CD4-positive, alpha-beta T cell (primary cell): ENCODE results near the gene MST1. TPM values are rescaled to one million over a fixed set of nuclear protein-coding genes. Genes with fewer than 3 reads are reported as not detected.

Experiments used
- ATAC-seq: fragments of 200-7000 bp; cut with Tn5 transposase; one replicate; pipeline ENCODE4 v1.10.0; 2022; ENCODE audit warnings: mild to moderate bottlenecking; ENCODE audit not compliant: poor library complexity
- CTCF ChIA-PET: fragments of 350-600 bp; sonication (Branson Sonifier 250); formaldehyde crosslinking; loops from one replicate; lab custom pipeline; 2021; ENCODE audit warnings: antibody characterized with exemption, inconsistent platforms; lab: Charles Lee
- POLR2A ChIA-PET: fragments of 350-600 bp; sonication (Branson Sonifier 250); formaldehyde crosslinking; loops from one replicate; lab custom pipeline; 2021; ENCODE audit warnings: antibody characterized with exemption, inconsistent platforms; lab: Charles Lee
- DNase-seq, 14 experiments: peaks; one replicate each; pipeline ENCODE4 v3.0.0-alpha.2; 2013 to 2020; ENCODE audit warnings: mixed read lengths in 2 of 14
- H3K27ac ChIP-seq, 2 donors: one replicate each; pipeline versions ENCODE4 v1.5.1 to v1.7.0; 2013; ENCODE audit warnings: low read length in 2 of 2, low read depth in 1 of 2, mild to moderate bottlenecking in 1 of 2
- H3K27me3 ChIP-seq, 2 experiments: 1 replicate in 1 of 2; 2 replicates in 1 of 2; pipeline versions ENCODE4 v1.6.1 to v1.7.0; 2013; ENCODE audit warnings: low read length in 2 of 2, control low read depth in 1 of 2, mild to moderate bottlenecking in 1 of 2, moderate library complexity in 1 of 2; ENCODE audit not compliant: insufficient read depth in 2 of 2, control insufficient read depth in 1 of 2
- H3K36me3 ChIP-seq: one replicate; pipeline ENCODE4 v1.6.1; 2013; ENCODE audit warnings: low read length, control low read depth; ENCODE audit not compliant: insufficient read depth
- H3K4me1 ChIP-seq: one replicate; pipeline ENCODE4 v1.6.1; 2013; ENCODE audit warnings: low read length, control low read depth; ENCODE audit not compliant: insufficient read depth
- H3K4me3 ChIP-seq: one replicate; pipeline ENCODE4 v1.5.1; 2013; ENCODE audit warnings: mild to moderate bottlenecking, low read length, moderate library complexity
- H3K9me3 ChIP-seq, 2 experiments: 1 replicate in 1 of 2; 2 replicates in 1 of 2; pipeline versions ENCODE4 v1.6.1 to v1.7.0; 2013; ENCODE audit warnings: low read length in 2 of 2, mild to moderate bottlenecking in 2 of 2, control low read depth in 1 of 2, moderate library complexity in 1 of 2; ENCODE audit not compliant: control insufficient read depth in 1 of 2, insufficient read depth in 1 of 2
- H3K27ac Mint-ChIP-seq: one replicate; pipeline ENCODE4 v1.8.0; 2020; ENCODE audit warnings: mixed read lengths
- H3K27me3 Mint-ChIP-seq: one replicate; pipeline ENCODE4 v1.8.0; 2021; ENCODE audit warnings: mixed read lengths
- H3K36me3 Mint-ChIP-seq: one replicate; pipeline ENCODE4 v1.8.0; 2021; ENCODE audit warnings: low read depth, mixed read lengths
- H3K4me1 Mint-ChIP-seq: one replicate; pipeline ENCODE4 v1.8.0; 2021; ENCODE audit warnings: low read depth, mixed read lengths
- H3K4me3 Mint-ChIP-seq: one replicate; pipeline ENCODE4 v1.8.0; 2020; ENCODE audit warnings: mild to moderate bottlenecking, mixed read lengths
- H3K9me3 Mint-ChIP-seq: one replicate; pipeline ENCODE4 v1.8.0; 2020; ENCODE audit warnings: mixed read lengths
- intact Hi-C, 2 experiments: fragments of 100-400 bp; cut with DNase I in 1 of 2; cut with micrococcal nuclease in 1 of 2; formaldehyde crosslinking; loops; one replicate each; pipeline versions ENCODE4 v1.15.1 to v1.9.0; 2023 to 2025; cut with DNase I, micrococcal nuclease
- total RNA-seq, 174 experiments: library from RNA in 2 of 174; stranded (reverse) in 2 of 174; gene quantifications; one replicate each; pipeline ENCODE4 v1.2.3 and lab custom pipeline; 2021 to 2026
- TF ChIP-seq, protein P1 (sequence below): fragments of 200-600 bp; IDR thresholded peaks from one replicate; pipeline ENCODE4 v1.8.0; 2022; ENCODE audit warnings: antibody characterized with exemption, mild to moderate bottlenecking

MST1 gene
- total RNA-seq, 2 experiments from 2014 or later = 7.8 TPM

DNA sequence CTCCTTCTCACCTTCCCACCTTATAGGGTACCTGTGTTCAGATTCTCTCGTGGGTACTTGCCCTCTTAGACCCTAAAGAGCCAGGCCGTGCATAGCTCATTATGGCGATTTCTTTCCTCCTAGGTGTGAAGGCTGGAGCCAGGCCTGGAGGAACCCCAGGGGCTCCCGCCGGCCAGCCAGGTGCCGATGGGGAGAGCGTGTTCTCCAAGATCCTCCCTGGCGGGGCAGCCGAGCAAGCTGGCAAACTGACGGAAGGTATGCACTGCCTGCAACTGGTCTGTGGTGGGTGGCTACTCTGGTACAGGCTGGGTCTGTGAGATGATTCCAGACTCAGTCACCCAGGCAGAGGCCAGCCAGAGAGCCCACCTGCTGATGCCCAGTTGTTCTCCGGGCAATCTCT lies 25.0 kb downstream of the MST1 start:
- POLR2A ChIA-PET = no interaction called here
- Mint-ChIP-seq H3K4me3 (no peak overlapping the region), H3K27ac (no peak overlapping the region), H3K9me3 (no peaks in the 10 kb centered on the region), H3K36me3 (no peaks in the 10 kb centered on the region), H3K27me3 (no peaks in the 10 kb centered on the region), H3K4me1 (no peaks in the 10 kb centered on the region)
- H3K9me3 ChIP-seq = no peaks in the 10 kb centered on the region
- ATAC-seq = no peak
- H3K27ac ChIP-seq = no peak overlapping the region
- TF ChIP-seq, protein P1, sequence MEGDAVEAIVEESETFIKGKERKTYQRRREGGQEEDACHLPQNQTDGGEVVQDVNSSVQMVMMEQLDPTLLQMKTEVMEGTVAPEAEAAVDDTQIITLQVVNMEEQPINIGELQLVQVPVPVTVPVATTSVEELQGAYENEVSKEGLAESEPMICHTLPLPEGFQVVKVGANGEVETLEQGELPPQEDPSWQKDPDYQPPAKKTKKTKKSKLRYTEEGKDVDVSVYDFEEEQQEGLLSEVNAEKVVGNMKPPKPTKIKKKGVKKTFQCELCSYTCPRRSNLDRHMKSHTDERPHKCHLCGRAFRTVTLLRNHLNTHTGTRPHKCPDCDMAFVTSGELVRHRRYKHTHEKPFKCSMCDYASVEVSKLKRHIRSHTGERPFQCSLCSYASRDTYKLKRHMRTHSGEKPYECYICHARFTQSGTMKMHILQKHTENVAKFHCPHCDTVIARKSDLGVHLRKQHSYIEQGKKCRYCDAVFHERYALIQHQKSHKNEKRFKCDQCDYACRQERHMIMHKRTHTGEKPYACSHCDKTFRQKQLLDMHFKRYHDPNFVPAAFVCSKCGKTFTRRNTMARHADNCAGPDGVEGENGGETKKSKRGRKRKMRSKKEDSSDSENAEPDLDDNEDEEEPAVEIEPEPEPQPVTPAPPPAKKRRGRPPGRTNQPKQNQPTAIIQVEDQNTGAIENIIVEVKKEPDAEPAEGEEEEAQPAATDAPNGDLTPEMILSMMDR = no peak
- H3K27me3 ChIP-seq = no peaks in the 10 kb centered on the region
- H3K4me1 ChIP-seq = no peaks in the 10 kb centered on the region
- H3K36me3 ChIP-seq = no peaks in the 10 kb centered on the region
- no peak overlapping the region for H3K4me3 ChIP-seq
- CTCF ChIA-PET = no interaction called here
- intact Hi-C loops = no loop called here
- no peak for DNase-seq

DNA sequence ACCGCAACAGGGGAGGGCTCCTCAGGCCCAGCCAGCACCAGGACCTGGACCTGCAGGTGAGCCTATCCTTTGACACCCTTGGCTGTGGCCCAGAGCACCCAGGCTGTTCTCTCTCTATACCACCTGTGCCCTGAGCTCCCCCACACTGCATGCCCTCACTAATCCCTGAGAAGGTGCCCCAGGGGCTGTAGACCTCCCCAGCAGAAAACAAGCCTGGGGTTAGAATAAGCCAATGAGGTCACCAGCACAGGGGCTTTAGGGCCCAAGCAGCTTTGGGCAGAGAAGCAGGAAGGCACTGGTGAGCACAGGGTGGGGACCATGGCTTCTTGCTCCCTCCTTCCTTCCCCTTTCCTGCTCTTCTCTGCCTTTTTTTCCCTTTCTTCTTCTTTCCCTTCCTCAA lies 25.4 kb downstream of the MST1 start:
- ATAC-seq = no peak
- intact Hi-C loops = no loop called here
- no peaks in the 10 kb centered on the region for H3K36me3 Mint-ChIP-seq
- H3K4me3 ChIP-seq = no peak overlapping the region
- H3K27me3 ChIP-seq = no peaks in the 10 kb centered on the region
- no peak overlapping the region for H3K4me3 Mint-ChIP-seq
- POLR2A ChIA-PET = no interaction called here
- H3K4me1 ChIP-seq = no peaks in the 10 kb centered on the region
- no peaks in the 10 kb centered on the region for H3K36me3 ChIP-seq
- no peaks in the 10 kb centered on the region for H3K9me3 Mint-ChIP-seq
- H3K4me1 Mint-ChIP-seq = no peaks in the 10 kb centered on the region
- H3K9me3 ChIP-seq = no peaks in the 10 kb centered on the region
- CTCF ChIA-PET = no interaction called here
- no peak overlapping the region for H3K27ac ChIP-seq
- H3K27me3 Mint-ChIP-seq = no peaks in the 10 kb centered on the region
- no peak for DNase-seq
- TF ChIP-seq, protein P1 = no peak
- no peak overlapping the region for H3K27ac Mint-ChIP-seq

DNA sequence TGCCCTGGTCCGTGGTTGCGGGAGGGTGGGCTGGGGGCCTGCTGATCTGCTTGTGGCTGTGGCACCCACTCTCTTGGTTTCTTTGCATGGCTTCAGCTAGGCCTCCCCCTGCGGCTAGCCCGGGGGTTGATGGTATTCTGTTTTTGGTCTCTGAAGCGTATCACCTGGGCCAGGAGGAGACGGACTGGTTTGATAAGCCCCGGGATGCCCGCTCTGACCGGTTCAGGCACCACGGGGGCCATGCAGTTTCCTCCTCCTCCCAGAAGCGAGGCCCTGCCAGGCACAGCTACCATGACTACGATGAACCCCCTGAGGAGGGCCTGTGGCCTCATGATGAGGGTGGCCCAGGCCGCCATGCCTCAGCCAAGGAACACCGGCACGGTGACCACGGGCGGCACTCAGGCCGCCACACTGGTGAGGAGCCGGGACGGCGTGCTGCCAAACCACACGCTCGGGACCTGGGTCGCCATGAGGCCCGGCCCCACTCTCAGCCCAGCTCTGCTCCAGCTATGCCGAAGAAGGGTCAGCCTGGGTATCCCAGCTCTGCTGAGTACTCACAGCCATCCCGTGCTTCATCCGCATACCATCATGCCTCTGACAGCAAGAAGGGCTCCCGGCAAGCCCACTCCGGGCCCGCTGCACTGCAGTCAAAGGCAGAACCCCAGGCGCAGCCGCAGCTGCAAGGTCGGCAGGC lies 26.4 kb downstream of the MST1 start:
- no peaks in the 10 kb centered on the region for H3K36me3 Mint-ChIP-seq
- Histone ChIP-seq H3K36me3 (no peaks in the 10 kb centered on the region), H3K4me1 (no peaks in the 10 kb centered on the region), H3K9me3 (no peaks in the 10 kb centered on the region), H3K4me3 (no peak overlapping the region), H3K27ac (no peak overlapping the region), H3K27me3 (no peaks in the 10 kb centered on the region)
- ATAC-seq = no peak
- peaks cover 5% of the 10 kb centered on the region for H3K27me3 Mint-ChIP-seq
- no peak for DNase-seq
- H3K27ac Mint-ChIP-seq = no peak overlapping the region
- no peaks in the 10 kb centered on the region for H3K4me1 Mint-ChIP-seq
- TF ChIP-seq, protein P1 = no peak
- ChIA-PET POLR2A (no interaction called here), CTCF (no interaction called here)
- no peak overlapping the region for H3K4me3 Mint-ChIP-seq
- H3K9me3 Mint-ChIP-seq = no peaks in the 10 kb centered on the region
- intact Hi-C loops = no loop called here
